AG09309 (cell line): ENCODE data around the gene RBBP6.

Experiments used
- DNase-seq: peaks from one replicate; pipeline ENCODE4 v3.0.0-alpha.2; 2010; ENCODE audit warnings: low read depth
- H3K4me3 ChIP-seq: 2 replicates; pipeline ENCODE4 v1.5.1; 2011; ENCODE audit warnings: mild to moderate bottlenecking, low read depth, low read length, moderate library complexity; ENCODE audit not compliant: control insufficient read depth
- CTCF ChIP-seq: IDR thresholded peaks from 2 replicates; pipeline ENCODE4 v1.5.1; 2011; ENCODE audit warnings: mild to moderate bottlenecking, low read depth, low read length, inconsistent platforms; ENCODE audit not compliant: insufficient read depth, control insufficient read depth; ENCODE audit errors: missing control alignments

RBBP6 gene

DNA sequence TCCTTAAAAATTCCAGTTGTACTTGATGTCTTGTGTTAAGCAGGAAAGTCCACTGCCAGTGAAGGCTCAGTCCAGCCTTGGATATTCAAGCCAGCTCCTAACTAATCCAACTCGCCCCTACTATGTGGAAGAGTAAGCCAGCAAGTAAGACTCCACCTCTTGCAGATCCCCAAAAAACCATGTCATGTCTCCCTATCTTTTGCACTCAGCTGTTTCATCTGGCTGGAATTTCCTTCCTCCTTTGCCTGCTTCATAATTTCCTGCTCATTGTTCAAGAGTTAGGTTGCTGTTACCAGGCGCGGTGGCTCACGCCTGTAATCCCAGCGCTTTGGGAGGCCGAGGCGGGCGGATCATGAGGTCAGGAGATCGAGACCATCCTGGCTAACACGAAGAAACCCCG, 37.8 kb downstream of the RBBP6 start:
- TF ChIP-seq CTCF = no peak
- H3K4me3 ChIP-seq = no peak overlapping the region
- DNase-seq = no peak

- H3K4me3 ChIP-seq = no peak overlapping the region
- peak; percentile 55 for TF ChIP-seq CTCF
- DNase-seq = peak; percentile 8
These were observed 41.3 kb downstream of the RBBP6 start for GRCh38 chr16:24580665-24581064.

- no peak for TF ChIP-seq CTCF
- DNase-seq = no peak
- H3K4me3 ChIP-seq = no peak overlapping the region
These were observed 44.1 kb downstream of the RBBP6 start for GRCh38 chr16:24583494-24583893.

- no peak for TF ChIP-seq CTCF
- DNase-seq = no peak
- H3K4me3 ChIP-seq = no peak overlapping the region
These were observed 50.6 kb downstream of the RBBP6 start for GRCh38 chr16:24589997-24590396.

DNA sequence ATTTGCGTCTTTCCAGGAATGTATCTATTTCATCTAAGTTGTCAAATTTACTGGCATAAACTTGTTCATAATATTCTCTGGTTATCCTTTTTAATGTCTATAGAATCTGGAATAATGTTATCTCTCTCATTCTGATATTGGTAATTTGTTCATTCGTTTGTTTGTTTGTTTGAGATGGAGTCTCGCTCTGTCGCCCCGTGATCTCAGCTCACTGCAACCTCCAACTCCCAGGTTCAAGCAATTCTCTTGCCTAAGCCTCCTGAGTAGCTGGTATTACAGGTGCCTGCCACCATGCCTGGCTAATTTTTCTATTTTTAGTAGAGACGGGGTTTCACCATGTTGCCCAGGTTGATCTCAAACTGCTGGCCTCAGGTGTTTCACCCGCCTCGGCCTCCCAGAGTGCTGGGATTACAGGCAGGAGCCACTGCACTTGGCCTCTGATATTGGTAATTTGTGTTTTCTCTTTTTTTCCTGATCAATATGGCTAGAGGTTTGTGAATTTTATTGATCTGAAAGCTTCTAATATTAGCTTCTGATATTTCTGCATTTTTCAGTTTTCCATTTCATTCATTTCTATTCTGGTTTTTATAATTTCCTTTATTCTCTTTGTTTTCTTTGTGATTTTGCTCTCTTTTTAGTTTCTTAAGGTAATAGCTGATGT, 59.5 kb downstream of the RBBP6 start:
- no peak for TF ChIP-seq CTCF
- no peak for DNase-seq
- H3K4me3 ChIP-seq = no peak overlapping the region

GRCh38 chr16:24609417-24609739, 70.0 kb downstream of the RBBP6 start:
- no peak for DNase-seq
- TF ChIP-seq CTCF = no peak
- H3K4me3 ChIP-seq = no peak overlapping the region
